SK-N-MC (cell line): ENCODE measurements around the gene BAZ2A.
A peak's percentile ranks its signal among the peaks of the same experiment; 100 is the strongest.

Experiments used
- DNase-seq: peaks from one replicate; pipeline ENCODE4 v3.0.0-alpha.2; 2011; ENCODE audit warnings: low read depth, low spot score
- H3K27ac ChIP-seq: fragments of 200-600 bp; sonication (generic); 2 replicates; pipeline ENCODE4 v1.5.1; 2016; ENCODE audit warnings: mixed run types
- H3K36me3 ChIP-seq: fragments of 200-600 bp; sonication (generic); 2 replicates; pipeline ENCODE4 v1.6.1; 2017; ENCODE audit warnings: antibody characterized with exemption, low read length, mixed read lengths; ENCODE audit not compliant: insufficient read depth
- H3K4me3 ChIP-seq: fragments of 200-600 bp; sonication (generic); 2 replicates; pipeline ENCODE4 v1.5.1; 2016
- H3K9ac ChIP-seq: fragments of 200-600 bp; sonication (generic); 2 replicates; pipeline ENCODE4 v1.8.0; 2017; ENCODE audit warnings: mixed run types, mixed read lengths; ENCODE audit not compliant: insufficient read length
- H3K9me3 ChIP-seq: fragments of 200-600 bp; sonication (generic); 2 replicates; pipeline ENCODE4 v1.6.1; 2017; ENCODE audit warnings: low read depth, mild to moderate bottlenecking, antibody characterized with exemption, low read length, moderate library complexity, mixed read lengths
- EZH2 ChIP-seq: fragments of 200-600 bp; sonication (generic); IDR thresholded peaks from one replicate; pipeline ENCODE4 v1.6.1; 2017; ENCODE audit warnings: antibody characterized with exemption
- FOXP2 ChIP-seq: optimal IDR thresholded peaks from 2 replicates; pipeline ENCODE3; 2011; ENCODE audit warnings: mild to moderate bottlenecking, moderate library complexity; ENCODE audit not compliant: insufficient read depth; ENCODE audit errors: extremely low read length, control extremely low read depth
- POLR2AphosphoS5 ChIP-seq: IDR thresholded peaks from 2 replicates; pipeline ENCODE4 v1.6.1; 2012; ENCODE audit warnings: mild to moderate bottlenecking, low read depth, low read length, borderline replicate concordance

Gene BAZ2A

GRCh38 chr12:56632701-56633467 is 2.8 kb upstream of the BAZ2A start:
- DNase-seq, result no peak
- peak overlapping the region; percentile 21; the same call in 1 of the 2 replicates for H3K27ac ChIP-seq

GRCh38 chr12:56631790-56632700 is 1.9 kb upstream of the BAZ2A start:
- Histone ChIP-seq H3K9me3 (no peaks in the 10 kb centered on the region), H3K27ac (peak overlapping the region; percentile 72; the same call in 1 of the 2 replicates), H3K36me3 (peaks cover 1% of the 10 kb centered on the region), H3K4me3 (peak overlapping the region; percentile 65), H3K9ac (no peak overlapping the region)
- TF ChIP-seq POLR2AphosphoS5 (peak; percentile 57; the same call in 1 of the 2 replicates), FOXP2 (no peak)
- no peak for DNase-seq

More at GRCh38 chr12:56632701-56633467, 2.8 kb upstream of the BAZ2A start:
- no peak for TF ChIP-seq POLR2AphosphoS5
- Histone ChIP-seq H3K9me3 (no peaks in the 10 kb centered on the region), H3K9ac (no peak overlapping the region), H3K36me3 (peaks cover 7% of the 10 kb centered on the region), H3K4me3 (peak overlapping the region; percentile 65)

GRCh38 chr12:56629459-56630179 is 507 bp downstream of the BAZ2A start:
- no peak for DNase-seq
- H3K9ac ChIP-seq, result peak overlapping the region; percentile 96
- H3K27ac ChIP-seq, result peak overlapping the region; percentile 86
- TF ChIP-seq EZH2, result no peak
- no peak for TF ChIP-seq FOXP2
- no peak; the same call in 1 of the 2 replicates for TF ChIP-seq POLR2AphosphoS5
- H3K4me3 ChIP-seq, result peak overlapping the region; percentile 98
- H3K36me3 ChIP-seq, result peaks cover 15% of the 10 kb centered on the region
- H3K9me3 ChIP-seq, result no peaks in the 10 kb centered on the region

- Histone ChIP-seq H3K4me3 (peak overlapping the region; percentile 98), H3K9ac (peak overlapping the region; percentile 96), H3K27ac (peak overlapping the region; percentile 86), H3K9me3 (no peaks in the 10 kb centered on the region), H3K36me3 (peaks cover 22% of the 10 kb centered on the region)
- TF ChIP-seq POLR2AphosphoS5, result no peak
- no peak for TF ChIP-seq FOXP2
- no peak for TF ChIP-seq EZH2
- no peak for DNase-seq
Measured at GRCh38 chr12:56628671-56629458, 1.3 kb downstream of the BAZ2A start.

- H3K9ac ChIP-seq, result no peak overlapping the region
- no peak overlapping the region for H3K4me3 ChIP-seq
- H3K9me3 ChIP-seq, result no peaks in the 10 kb centered on the region
- H3K36me3 ChIP-seq, result peaks cover 25% of the 10 kb centered on the region
- H3K27ac ChIP-seq, result no peak overlapping the region
- no peak for DNase-seq
- TF ChIP-seq EZH2 (no peak), POLR2AphosphoS5 (no peak), FOXP2 (no peak)
Measured at GRCh38 chr12:56626701-56627100, 3.4 kb downstream of the BAZ2A start.

- Histone ChIP-seq H3K9me3 (no peaks in the 10 kb centered on the region), H3K9ac (no peak overlapping the region), H3K4me3 (no peak overlapping the region), H3K27ac (no peak overlapping the region), H3K36me3 (peaks cover 47% of the 10 kb centered on the region)
- no peak for TF ChIP-seq EZH2
- no peak for TF ChIP-seq FOXP2
- TF ChIP-seq POLR2AphosphoS5, result no peak
- no peak for DNase-seq
Measured at GRCh38 chr12:56622535-56622934, 7.6 kb downstream of the BAZ2A start.

- H3K9me3 ChIP-seq, result no peaks in the 10 kb centered on the region
- TF ChIP-seq FOXP2, result no peak
- TF ChIP-seq EZH2, result no peak
- TF ChIP-seq POLR2AphosphoS5, result no peak
- no peak for DNase-seq
- H3K4me3 ChIP-seq, result no peak overlapping the region
- H3K9ac ChIP-seq, result no peak overlapping the region
- H3K36me3 ChIP-seq, result peaks cover 79% of the 10 kb centered on the region
- H3K27ac ChIP-seq, result no peak overlapping the region
Measured at GRCh38 chr12:56616925-56617324, 13.2 kb downstream of the BAZ2A start.
